ENCODE measurements around the gene ETV3.
"Not testable (repeated sequence)": the region's sequence is repeated elsewhere in the genome, so short reads cannot be mapped to it uniquely, and the experiment has no call there.

Gene ETV3

GRCh38 chr1:157138220-157139051 is at the start of gene ETV3:
TSS of gene ETV3 (minus strand) at chr1:157138395. CDS start at chr1:157136352, 2,043 bp downstream.
- peak within 1 kb of the TSS; percentile 91 for H3K4me3 ChIP-seq
- peak within 1 kb of the TSS; percentile 94 for H3K27ac ChIP-seq
- TF ChIP-seq Cebpa-rat (IDR thresholded peaks at IDR 0.05): no peak
- no peaks in the 10 kb centered on the region for H3K27me3 ChIP-seq
- peaks cover 45% of the 10 kb centered on the region for H4K20me1 ChIP-seq
- peak within 1 kb of the TSS; percentile 96 for H3K4me2 ChIP-seq
- no peaks in the 10 kb centered on the region for H3K9me3 ChIP-seq
- H3K36me3 ChIP-seq: peaks cover 29% of the 10 kb centered on the region
- peak within 1 kb of the TSS; percentile 88 for H3K9ac ChIP-seq
- peaks cover 47% of the 10 kb centered on the region for H3K4me1 ChIP-seq

GRCh38 chr1:157186281-157186992 is 48.2 kb upstream of the ETV3 start:
- Histone ChIP-seq H3K27ac (no peak overlapping the region), H3K9ac (no peak overlapping the region), H3K4me3 (no peak overlapping the region), H3K4me1 (peaks cover 19% of the 10 kb centered on the region), H4K20me1 (no peaks in the 10 kb centered on the region), H3K36me3 (no peaks in the 10 kb centered on the region), H3K27me3 (no peaks in the 10 kb centered on the region), H3K9me3 (no peaks in the 10 kb centered on the region), H3K4me2 (no peak overlapping the region)
- no peak for TF ChIP-seq Cebpa-rat (IDR thresholded peaks at IDR 0.05)

- no peak for TF ChIP-seq Cebpa-rat (IDR thresholded peaks at IDR 0.05)
- no peaks in the 10 kb centered on the region for H3K9me3 ChIP-seq
- H3K27ac ChIP-seq: no peak overlapping the region
- no peak overlapping the region for H3K9ac ChIP-seq
- H3K4me3 ChIP-seq: no peak overlapping the region
- H3K27me3 ChIP-seq: no peaks in the 10 kb centered on the region
- no peaks in the 10 kb centered on the region for H3K36me3 ChIP-seq
- H3K4me1 ChIP-seq: peaks cover 26% of the 10 kb centered on the region
- no peaks in the 10 kb centered on the region for H4K20me1 ChIP-seq
- H3K4me2 ChIP-seq: no peak overlapping the region
These were observed 45.7 kb upstream of the ETV3 start for GRCh38 chr1:157183870-157184269.

GRCh38 chr1:157182371-157182770 is 44.2 kb upstream of the ETV3 start:
- H3K9me3 ChIP-seq, H4K20me1 ChIP-seq, H3K36me3 ChIP-seq, H3K9ac ChIP-seq, H3K27me3 ChIP-seq, H3K4me3 ChIP-seq: not testable (repeated sequence)
- H3K4me2 ChIP-seq: peak overlapping the region; percentile 72
- peaks cover 41% of the 10 kb centered on the region for H3K4me1 ChIP-seq
- peak overlapping the region; percentile 59 for H3K27ac ChIP-seq

DNA sequence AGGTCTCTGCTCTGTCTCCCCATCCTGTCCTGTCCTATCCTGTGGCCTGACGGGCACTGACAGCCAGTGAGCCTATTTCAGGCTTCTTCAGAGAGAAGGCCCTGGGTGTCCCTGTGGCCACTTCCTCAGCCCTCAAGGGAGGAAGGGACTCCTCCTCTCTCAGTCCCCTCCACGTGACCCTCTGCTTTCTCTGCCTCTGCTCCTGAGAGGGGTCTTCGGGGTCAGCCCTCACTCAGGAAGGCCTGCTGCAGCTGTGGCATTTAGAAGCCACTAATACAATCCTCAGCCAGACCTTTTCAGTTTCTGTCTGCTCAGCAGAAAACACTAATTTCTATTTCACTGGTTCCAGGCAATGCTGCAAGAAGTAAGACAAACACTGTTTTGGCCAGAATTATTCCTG is 43.6 kb upstream of the ETV3 start:
- H3K9ac ChIP-seq: peak overlapping the region; percentile 56
- no peaks in the 10 kb centered on the region for H3K9me3 ChIP-seq
- peak overlapping the region; percentile 72 for H3K4me2 ChIP-seq
- peak overlapping the region; percentile 74 for H3K27ac ChIP-seq
- TF ChIP-seq Cebpa-rat (IDR thresholded peaks at IDR 0.05): no peak
- H3K36me3 ChIP-seq: no peaks in the 10 kb centered on the region
- H3K4me1 ChIP-seq: peaks cover 47% of the 10 kb centered on the region
- H4K20me1 ChIP-seq: no peaks in the 10 kb centered on the region
- no peak overlapping the region for H3K4me3 ChIP-seq
- no peaks in the 10 kb centered on the region for H3K27me3 ChIP-seq

DNA sequence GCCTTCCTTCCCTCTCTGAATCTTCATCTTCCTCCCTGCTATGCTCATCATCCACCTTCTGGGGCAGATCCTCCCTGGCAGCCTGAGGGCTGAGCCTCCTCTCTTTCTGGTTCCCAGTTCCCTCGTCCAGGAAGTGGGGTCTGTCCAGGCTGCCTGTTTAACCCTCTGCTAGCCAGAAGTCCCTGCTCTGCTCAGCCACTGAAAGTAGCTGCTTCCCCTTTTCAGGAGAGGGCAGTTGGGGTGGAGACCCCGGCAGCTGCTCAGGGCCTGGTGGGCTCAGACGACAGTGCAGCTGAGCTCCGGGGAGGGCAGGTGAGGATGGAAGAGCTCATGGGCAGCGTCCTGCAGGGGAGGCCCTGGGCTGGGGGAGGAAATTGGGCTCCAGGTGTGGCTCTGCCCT is 43.1 kb upstream of the ETV3 start:
- peak overlapping the region; percentile 56; the same call in 1 of the 2 replicates for H3K9ac ChIP-seq
- H3K4me3 ChIP-seq: no peak overlapping the region
- H3K36me3 ChIP-seq: no peaks in the 10 kb centered on the region
- peaks cover 52% of the 10 kb centered on the region for H3K4me1 ChIP-seq
- TF ChIP-seq Cebpa-rat (IDR thresholded peaks at IDR 0.05): no peak
- no peaks in the 10 kb centered on the region for H4K20me1 ChIP-seq
- H3K4me2 ChIP-seq: peak overlapping the region; percentile 72
- peak overlapping the region; percentile 74 for H3K27ac ChIP-seq
- H3K9me3 ChIP-seq: no peaks in the 10 kb centered on the region
- H3K27me3 ChIP-seq: no peaks in the 10 kb centered on the region

GRCh38 chr1:157178490-157178889 is 40.3 kb upstream of the ETV3 start:
- Histone ChIP-seq H3K4me2 (peak overlapping the region; percentile 83), H3K27me3 (no peaks in the 10 kb centered on the region), H4K20me1 (no peaks in the 10 kb centered on the region), H3K36me3 (no peaks in the 10 kb centered on the region), H3K9me3 (no peaks in the 10 kb centered on the region), H3K4me3 (no peak overlapping the region), H3K27ac (peak overlapping the region; percentile 3; the same call in 1 of the 2 replicates), H3K9ac (no peak overlapping the region), H3K4me1 (peaks cover 80% of the 10 kb centered on the region)
- TF ChIP-seq Cebpa-rat (IDR thresholded peaks at IDR 0.05): no peak

GRCh38 chr1:157177733-157178394 is 39.7 kb upstream of the ETV3 start:
- no peak overlapping the region for H3K4me3 ChIP-seq
- H3K27ac ChIP-seq: peak overlapping the region; percentile 14; the same call in 1 of the 2 replicates
- H3K9me3 ChIP-seq: no peaks in the 10 kb centered on the region
- no peaks in the 10 kb centered on the region for H3K27me3 ChIP-seq
- no peaks in the 10 kb centered on the region for H3K36me3 ChIP-seq
- H3K4me2 ChIP-seq: peak overlapping the region; percentile 83
- no peak for TF ChIP-seq Cebpa-rat (IDR thresholded peaks at IDR 0.05)
- no peak overlapping the region for H3K9ac ChIP-seq
- H4K20me1 ChIP-seq: no peaks in the 10 kb centered on the region
- peaks cover 82% of the 10 kb centered on the region for H3K4me1 ChIP-seq

DNA sequence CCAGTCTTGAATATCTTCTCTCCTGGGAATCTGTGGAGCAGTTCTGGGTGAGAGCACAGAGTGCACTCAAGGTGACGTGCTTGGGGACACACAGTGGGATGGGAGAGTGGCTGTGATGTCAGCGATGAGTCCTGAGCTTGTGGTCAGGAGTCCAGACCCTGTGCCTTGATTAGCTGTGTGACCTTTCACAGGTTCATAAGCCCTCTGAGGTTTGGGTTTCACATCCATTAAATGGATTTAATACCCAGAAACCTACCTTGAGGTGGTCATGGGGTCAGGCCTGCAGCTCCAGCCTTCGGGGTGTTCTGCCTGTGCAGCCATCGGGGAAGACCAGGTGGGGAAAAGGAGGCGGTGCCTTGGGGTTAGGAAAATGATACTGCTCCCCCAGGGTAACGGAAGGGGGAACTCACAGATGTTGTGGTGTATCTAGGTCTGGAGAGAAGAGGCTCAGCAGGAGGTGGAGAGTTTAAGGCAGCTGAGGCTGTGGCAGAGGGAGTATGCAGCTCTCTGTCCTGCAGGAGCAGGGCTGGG is 38.5 kb upstream of the ETV3 start:
- H3K27ac ChIP-seq: 0 out of 2 replicates have a peak overlapping the region, but pooled peaks have one; percentile 14
- H4K20me1 ChIP-seq: no peaks in the 10 kb centered on the region
- H3K4me3 ChIP-seq: no peak overlapping the region
- no peak overlapping the region for H3K9ac ChIP-seq
- H3K9me3 ChIP-seq: no peaks in the 10 kb centered on the region
- TF ChIP-seq Cebpa-rat (IDR thresholded peaks at IDR 0.05): no peak
- H3K27me3 ChIP-seq: no peaks in the 10 kb centered on the region
- H3K4me2 ChIP-seq: peak overlapping the region; percentile 83
- peaks cover 71% of the 10 kb centered on the region for H3K4me1 ChIP-seq
- no peaks in the 10 kb centered on the region for H3K36me3 ChIP-seq

Measured in BLaER1 (cell line).